Posterior vena cava (tissue), 2 donors: Measurements from ENCODE around the gene INO80B. TPM values are rescaled to one million over a fixed set of nuclear protein-coding genes. Genes with fewer than 3 reads are reported as not detected.

Experiments used
- DNase-seq: peaks from one replicate; pipeline ENCODE4 v3.0.0-alpha.2; 2020; ENCODE audit warnings: low spot score
- intact Hi-C, 2 donors: fragments of 100-400 bp; cut with DNase I; formaldehyde crosslinking; loops; one replicate each; pipeline versions ENCODE4 v1.14.1 to v1.14.2; 2022 to 2023
- total RNA-seq, 2 donors: library from RNA; stranded (reverse); fragmentation: NEBNext Ultra II Directional; extraction: Animal tissue kit (Norgen Biotek cat#: 25700); gene quantifications; one replicate each; pipeline ENCODE4 v1.2.1, GENCODE V29; 2021
- donor health status: DM: yes; HTN: yes; CAD: no.
- donor health status: DM: yes; HTN: yes; CAD: no.

INO80B gene
- total RNA-seq, 2 donors from 2014 or later: 20.5 TPM

DNA sequence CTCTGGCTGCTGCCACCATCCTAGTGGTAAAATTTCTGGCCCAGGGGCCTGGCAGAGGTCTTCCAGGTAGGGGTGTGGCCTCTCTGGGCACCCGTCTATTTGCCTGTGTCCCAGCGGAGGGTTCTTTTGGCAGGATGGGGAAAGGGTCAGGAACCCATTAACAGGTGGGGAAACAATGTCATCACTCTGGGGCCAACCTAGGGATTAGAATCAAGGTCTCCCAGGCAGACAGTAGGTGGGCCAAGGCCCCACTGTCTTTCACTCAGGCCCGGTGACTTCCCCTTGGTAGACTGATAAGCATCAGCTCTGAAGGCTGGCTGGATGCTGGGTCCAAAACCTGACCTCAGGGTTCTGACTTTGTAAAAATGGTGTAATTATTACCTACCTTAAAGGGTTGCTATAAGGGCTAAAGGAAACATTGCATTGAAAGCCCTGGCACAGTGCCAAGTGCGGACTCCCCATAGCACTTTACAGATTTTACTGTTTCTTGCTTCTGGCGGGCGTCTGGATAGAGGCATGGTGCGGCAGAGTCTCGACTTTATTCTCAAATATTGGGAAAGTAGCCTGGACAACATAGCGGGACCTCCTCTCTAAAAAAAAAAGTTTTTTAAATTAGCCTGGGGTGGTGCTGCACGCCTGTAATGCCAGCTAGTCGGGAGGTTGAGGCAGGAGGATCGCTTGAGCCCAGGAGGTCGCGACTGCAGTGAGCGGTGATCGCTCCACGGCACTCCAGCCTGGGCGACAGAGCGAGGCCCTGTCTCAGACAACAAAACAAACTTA is 42.3 kb downstream of the INO80B start:
- intact Hi-C loops: no loop called here
- DNase-seq: peak; percentile 67

DNA sequence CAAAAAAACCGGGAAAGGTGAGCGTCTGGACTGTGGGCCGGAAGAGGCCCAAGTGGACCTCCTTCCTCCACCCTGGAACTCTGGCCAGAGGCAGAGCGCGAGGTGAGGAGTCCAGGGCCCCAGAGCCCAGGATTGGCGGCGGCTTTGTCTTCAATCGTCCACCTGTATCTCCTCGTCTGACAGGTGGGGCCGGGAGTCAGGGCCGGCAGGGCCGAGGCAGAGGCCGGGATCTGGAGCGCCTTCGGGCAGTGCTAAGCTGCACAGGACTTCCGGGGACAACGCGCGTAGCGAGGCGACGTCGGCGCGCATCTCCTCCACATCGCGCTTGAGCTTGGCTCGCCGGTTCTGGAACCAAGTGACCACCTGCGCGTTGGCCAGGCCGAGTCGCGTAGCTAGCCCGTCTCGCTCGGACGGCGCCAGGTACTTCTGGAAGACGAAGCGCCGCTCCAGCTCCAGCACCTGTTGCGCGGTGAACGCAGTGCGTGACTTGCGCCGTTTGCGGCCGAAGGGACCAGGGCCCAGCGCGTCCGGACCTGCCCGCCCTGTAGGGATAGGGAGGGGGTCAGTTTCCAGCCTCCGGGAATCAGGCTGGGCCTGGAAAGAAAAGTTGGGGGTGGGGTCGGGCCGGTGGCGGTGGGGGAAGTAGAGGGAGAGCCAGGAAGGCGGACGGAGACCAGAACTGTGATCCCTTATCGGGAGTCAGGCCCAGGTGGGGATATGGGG is 43.1 kb downstream of the INO80B start:
- intact Hi-C loops: no loop called here
- DNase-seq: peak; percentile 80

DNA sequence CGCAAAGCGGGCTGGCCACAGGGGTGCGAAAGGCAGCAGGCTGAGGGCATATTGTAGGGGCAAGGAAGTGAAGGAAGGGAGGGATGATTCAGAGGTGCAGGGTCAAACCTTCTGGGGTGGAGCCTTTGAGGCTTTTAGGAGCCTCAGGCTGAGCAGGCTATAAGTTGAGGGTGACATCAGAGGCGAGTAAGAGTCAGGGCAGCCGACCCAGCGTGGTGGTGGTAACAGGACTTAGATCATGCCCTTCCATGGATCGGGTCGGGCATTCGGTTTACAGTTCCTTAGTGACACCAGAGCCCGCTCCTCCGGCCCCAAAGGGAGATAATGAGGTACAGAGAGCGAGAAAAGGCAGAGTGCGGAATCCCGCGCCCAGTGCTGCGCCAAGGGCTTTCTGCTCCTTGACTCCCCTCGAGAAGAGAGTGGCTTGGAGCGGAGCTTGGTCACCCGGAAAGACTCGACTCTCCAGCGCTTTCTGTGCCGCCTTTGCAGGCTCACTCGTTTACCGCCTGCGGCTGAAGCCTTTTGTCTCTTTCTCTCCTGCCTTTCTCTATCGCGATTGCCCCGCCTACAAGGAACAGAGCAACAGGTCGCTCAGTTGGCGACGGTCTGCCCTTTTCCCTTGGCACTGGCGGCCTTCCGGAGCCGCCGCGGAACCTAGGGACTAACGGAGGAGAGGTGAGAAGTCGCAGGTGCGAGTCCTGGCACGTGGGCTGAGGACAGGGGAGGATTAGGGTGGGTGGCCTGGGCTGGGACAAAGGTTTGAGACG is 43.8 kb downstream of the INO80B start:
- peak; percentile 73 for DNase-seq
- intact Hi-C loops: no loop called here

DNA sequence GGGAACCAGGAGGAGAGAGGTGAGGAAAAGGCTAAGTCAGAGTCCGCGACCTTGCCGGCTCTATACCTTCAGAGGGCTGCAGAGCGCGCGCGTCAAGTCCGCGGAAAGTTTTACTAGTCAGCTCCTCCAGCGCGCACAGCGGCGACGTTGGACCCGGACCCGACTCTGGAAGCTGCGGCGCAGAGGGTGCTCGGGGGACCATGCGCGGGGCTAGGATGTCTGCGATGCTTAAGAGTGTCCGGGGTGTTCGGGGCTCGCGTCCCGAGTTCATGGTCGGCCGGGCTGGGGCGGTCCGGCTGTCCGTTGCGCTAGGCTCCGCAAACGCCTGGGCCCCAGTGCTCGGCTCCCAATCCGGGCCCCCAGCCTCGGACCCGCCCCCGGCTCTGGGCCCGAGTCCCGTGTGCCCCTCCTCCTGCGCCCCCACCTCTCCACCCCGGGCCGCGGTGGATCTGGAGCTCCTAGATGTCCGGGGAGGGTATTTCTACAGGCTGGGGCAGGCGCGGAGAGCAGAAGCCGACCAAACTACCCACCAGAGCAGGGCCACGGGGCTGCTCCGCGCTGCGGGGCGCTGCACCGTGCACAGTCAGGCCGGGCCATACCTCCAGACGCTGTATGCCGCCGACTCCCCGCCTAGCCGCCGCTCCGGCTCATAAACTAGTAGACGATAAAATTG is 44.5 kb downstream of the INO80B start, which contains the start of gene LBX2:
Gene LBX2 (minus strand): TSS at position 337 of the 673 bp plus-strand sequence. CDS start 66 bp downstream, at position 271.
- intact Hi-C loops: no loop called here
- DNase-seq: peak; percentile 80

DNA sequence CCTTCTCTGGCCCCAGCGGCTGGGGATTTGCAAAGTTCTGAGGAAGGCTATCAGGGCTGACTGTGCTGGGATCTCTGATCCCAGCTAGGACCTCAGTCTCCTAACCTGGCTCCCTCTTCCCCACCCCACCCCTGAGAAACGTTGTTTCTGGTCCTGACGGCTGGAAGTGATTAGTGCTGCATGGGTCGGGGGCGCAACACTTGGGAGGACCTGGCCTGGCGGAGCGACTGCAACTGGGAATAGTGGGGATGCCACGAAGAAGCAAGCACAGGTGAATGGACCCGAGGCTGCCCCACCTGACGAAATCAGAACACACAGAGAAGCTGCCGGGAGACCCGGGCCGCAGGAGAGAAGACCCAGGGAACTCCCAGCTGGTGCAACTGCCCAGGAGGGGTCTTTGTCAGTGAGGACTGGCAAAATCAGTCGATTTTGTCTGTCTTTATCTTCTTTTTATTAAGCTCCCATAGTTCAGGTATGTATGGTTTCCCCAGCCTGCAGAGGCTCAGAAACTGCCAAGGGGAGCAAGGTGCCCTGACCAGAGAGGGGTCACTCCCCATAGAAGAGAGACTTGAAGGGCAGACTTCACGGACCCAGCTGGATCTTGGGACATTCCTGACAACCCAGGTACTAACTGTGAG is 45.2 kb downstream of the INO80B start:
- intact Hi-C loops: no loop called here
- peak; percentile 38 for DNase-seq

DNA sequence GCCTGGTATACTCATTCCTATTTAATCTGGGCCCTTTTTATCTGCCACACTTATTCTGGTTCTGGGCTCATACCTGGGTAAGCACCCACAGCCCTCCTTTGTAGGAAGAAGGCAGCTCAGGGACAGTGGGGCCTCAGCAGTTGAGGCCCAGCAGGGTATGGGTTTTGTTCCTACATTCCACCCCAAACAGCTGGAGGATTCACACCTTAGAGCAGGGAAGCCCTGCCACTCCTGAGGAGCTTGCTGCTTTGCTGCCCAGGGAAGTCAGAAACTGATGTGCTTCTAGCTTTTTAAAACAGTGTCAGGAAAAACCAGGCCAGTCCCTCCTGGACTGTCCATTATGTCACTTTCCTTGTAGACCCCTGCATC is 45.7 kb downstream of the INO80B start:
- DNase-seq: no peak
- intact Hi-C loops: no loop called here

DNA sequence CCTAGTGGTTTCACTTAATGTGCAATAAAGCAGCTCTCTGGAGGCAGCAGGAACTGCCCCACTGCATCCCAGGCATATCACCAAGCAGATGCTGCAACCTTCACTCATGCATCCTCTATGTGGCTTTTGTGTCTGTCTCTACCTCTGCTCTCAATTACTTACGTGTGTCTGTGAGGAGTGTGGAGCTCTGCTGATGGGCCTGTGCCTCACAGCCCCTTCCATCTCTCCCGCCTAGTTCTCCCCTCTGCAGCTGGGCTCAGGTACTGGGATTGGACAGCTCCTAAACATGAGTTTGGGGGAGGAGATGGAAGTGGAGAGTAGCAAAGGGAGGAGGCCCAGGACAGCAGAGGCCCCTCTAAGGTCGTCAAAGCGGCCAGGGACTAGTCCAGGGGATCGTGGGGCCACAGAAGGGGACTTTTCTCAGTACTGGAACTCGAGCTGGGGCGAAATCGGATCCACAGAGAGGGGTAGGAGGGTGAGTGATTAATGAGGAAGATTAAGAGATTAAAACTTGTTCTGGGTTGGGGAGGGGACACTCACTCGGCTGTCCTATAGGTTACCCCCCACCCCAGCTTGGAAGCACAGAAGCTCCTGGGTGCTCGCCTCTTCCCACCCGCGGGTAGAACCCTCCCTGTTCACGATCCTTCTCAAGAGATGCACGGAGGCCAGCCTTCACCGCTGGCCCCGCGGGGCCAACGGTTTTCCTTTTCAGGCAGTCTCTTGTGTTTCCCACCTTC is 46.6 kb downstream of the INO80B start:
- peak; percentile 61 for DNase-seq
- intact Hi-C loops: no loop called here

DNA sequence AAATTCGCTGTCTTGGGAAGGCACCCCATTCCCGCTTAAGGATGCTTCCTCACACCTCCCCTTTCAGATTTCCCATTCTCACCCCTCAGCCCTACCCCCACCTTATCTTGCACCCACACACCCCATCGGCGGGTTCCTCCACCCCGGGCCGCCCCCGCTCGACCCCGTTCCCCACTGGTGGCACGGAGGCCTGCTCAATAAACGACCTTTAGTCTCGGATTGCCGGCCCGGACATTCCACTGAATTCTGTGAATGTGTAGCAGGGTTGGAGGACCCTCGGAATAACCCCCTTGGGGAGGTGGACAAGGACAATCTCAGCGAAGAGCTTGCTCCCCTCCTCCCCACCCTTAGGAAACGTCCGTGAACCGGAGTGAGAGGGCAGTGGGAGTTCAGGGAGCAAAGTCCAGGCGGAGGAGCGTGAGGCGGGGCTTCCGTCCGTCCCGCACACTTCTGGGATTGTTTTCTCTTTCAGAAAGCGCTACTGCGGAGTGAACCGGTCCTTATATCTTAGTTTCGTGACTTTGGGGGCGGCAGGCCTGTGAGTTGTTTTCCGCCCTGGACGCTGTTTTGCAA is 47.3 kb downstream of the INO80B start:
- intact Hi-C loops: no loop called here
- peak; percentile 79 for DNase-seq

DNA sequence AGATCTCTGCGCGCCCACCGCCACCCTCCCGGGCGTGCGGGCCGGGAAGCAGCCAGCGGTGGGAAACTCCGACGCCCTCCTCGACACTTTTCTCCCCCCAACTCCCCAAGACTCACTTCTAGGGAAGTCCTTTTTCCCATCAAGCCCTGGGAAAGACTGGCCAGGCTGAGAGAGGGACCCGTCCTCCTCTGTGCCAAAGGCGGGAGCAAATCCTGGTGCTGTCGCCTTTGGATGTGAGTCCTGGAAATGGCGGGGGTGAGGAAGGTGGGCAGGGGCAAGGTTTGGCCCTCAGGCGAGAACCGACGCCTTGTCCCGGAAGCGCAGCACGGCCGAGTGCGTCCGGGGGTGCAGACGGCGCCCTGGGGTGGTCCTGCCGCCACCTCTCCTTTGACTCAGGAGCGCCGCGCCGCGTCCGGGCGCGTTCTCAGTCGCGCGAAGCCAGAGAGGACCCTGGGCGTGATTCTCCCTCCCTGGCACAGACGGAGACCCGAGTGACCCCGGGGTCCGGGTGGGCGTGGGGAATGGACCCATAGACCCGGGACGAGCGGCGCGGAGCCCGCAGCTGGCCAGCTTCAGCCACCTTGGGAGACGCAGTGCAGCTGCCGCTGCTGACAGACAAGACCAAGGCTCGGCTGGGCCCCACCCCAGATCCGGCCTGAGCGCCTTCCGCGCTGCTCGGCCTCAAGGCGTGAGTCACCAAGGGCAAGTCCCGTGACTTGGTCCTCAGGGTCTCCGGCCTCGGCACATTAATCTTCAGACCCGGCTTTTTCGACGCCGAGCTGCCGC is 48.0 kb downstream of the INO80B start:
- intact Hi-C loops: no loop called here
- peak; percentile 94 for DNase-seq

DNA sequence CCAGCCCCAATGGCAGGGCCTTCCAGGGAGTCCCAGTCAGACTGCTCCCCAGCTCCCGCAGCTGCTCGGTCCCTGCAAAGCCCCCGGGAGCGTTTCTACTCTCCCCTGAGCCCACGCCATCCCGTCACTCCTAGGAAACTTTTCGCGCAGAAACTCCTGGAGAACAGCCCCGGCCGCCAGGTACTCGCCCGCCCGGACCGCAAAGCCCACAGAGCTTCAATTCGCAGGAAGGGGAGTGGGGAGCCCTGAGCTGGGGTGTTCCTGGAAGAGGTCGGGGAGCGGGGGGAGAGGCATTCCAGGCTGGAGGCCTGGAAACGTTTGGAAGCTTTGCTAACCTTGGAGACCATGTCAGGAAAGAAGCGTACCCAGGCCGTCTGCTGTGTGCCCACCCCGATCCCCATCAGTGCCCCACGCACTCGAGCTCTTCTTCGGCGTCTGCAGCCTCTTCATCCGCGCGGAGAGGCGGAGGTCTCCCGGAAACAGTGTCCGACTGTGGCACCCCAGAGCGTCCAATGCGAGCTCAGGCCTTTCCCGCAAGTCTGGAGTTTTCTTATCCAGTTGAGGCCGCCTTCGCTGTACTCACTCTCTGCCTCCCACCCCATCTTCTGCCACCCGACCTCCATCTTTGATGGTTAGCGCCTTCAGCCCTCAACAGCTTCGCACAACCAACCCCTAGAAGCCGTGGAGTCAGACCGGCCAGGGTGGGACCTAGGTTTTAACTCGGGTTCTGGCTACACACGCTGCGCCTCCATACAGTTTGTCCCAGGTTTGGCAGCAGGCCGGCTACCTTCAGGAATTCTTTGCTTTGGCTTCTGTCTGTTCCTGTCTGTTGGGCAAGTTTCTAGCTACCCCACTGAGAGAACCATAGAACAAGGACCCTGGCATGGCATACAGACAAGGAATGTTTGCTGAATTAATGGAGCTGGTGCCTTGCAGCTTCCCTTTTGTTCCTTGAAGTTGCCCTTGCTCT is 48.9 kb downstream of the INO80B start:
- peak; percentile 82 for DNase-seq
- intact Hi-C loops: no loop called here

DNA sequence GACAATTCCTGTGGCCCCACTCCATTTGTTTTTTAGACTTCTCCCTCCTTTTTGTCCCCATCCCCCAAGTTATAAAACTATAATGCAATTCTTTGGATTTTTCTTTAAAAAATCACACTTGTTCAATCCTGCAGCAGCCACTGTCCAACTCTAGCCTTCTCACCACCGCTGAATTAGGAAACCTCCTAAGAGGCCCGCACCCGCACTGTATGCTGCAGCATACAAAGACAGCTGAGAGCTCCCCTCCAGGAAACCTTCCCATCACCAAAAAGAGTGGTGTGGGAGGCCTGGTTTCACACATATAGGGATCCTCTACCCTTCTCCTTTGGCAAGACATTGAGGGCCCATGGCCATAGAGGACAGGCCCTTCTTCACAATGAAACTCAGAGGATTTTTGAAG is 49.7 kb downstream of the INO80B start:
- DNase-seq: peak; percentile 64
- intact Hi-C loops: no loop called here

DNA sequence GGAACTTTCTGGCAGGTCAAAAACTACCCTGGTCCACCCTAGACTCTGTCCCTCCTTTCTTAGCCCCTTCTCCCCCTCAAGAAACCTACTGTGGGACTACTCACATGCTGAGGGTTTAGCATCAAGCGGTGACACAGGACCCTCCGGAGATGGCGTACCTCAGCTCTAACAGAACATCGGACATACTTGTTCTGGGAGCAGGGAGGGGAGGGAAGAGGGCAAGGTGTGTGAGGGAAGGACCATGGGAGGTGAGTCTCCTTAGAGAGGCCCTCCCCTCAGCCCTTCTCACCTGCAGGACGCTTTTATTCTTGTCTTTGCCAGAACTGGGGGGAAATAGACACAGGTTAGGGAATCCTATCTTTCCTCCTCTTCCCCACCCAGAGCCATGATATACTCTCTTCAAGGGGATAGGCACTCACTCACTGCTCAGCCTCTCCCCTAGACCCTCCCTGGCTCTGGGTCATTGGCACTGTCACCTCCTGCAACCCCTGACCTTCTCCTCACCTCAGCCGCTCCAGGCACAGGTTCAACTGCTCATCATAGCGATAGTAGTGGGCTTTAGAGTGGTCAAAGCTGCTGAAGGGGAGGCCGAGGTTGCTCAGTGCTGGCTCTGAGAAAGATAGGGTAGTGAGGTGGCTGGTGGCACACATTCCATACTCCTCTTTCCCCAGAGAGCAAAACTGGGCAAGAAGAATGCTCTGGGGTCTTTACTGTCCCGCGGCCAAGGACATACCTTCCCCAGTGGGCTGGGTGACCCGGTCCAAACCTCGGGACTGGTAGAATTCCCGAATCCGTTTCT is 50.8 kb downstream of the INO80B start:
- intact Hi-C loops: no loop called here

DNA sequence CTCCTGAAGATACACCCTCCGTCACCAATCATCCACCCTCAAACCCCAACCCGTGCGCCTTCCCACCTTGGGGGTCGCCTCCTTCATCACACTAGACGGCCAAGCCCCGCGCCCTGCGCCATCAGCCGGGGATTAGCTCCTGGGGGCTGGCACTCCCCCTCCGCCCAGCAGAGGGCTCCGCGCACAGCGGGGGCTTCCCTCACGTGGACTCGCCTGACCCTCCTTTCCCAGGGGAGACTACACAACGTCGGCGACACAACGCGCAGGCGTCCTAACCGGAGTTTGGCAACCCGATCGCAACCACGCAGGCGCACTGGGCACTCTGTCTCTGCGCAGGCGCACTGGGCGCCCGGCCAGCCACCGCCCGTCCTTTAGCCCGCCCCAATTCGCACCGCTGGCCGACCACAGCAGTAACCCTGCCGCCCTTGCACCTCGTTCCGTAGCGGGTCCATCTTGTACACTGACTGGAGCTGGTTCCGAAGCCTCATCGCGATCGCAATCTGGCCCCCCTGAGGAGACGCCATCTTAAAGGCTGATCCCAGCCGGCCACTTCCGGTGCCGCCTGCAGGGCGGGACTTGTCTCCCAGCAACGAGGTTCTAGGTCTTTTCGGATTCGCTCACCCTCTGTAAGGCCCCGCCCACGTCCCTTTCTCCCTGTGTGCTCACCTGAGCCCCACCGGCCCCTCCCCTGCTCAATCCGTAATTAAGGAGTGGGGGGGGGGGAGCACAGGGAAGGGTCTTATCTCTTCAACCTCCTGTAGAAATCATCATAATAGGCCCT is 52.4 kb downstream of the INO80B start, which contains the start of gene PCGF1:
Gene PCGF1 (minus strand): TSS at position 551 of the 781 bp plus-strand sequence. CDS start 27 bp downstream, at position 524.
- intact Hi-C loops: no loop called here
- DNase-seq: peak; percentile 100

More for the DNA sequence above, 50.8 kb downstream of the INO80B start:
- DNase-seq: no peak
